OCI-LY1 (cell line): Measurements from ENCODE around the gene VGLL4.

Source experiments
- H2AFZ ChIP-seq: fragments of 200-600 bp; sonication (generic), shearing (Covaris generic); 2 replicates; pipeline ENCODE4 v1.6.0; 2014; ENCODE audit warnings: antibody characterized with exemption, mild to moderate bottlenecking, low read length
- H3F3A ChIP-seq: fragments of 200-600 bp; sonication (generic), shearing (Covaris generic); 2 replicates; pipeline ENCODE4 v1.6.0; 2014; ENCODE audit warnings: mild to moderate bottlenecking, antibody characterized with exemption, low read length, moderate library complexity; ENCODE audit not compliant: insufficient read depth
- H3K27ac ChIP-seq: fragments of 200-600 bp; sonication (generic); 2 replicates; pipeline ENCODE4 v1.5.1; 2014; ENCODE audit warnings: low read length, mixed run types, mild to moderate bottlenecking, low read depth; ENCODE audit not compliant: poor library complexity, severe bottlenecking
- H3K27me3 ChIP-seq: fragments of 200-600 bp; sonication (generic); 2 replicates; pipeline ENCODE4 v1.6.0; 2014; ENCODE audit warnings: antibody characterized with exemption, mild to moderate bottlenecking, low read length, moderate library complexity; ENCODE audit not compliant: insufficient read depth
- H3K36me3 ChIP-seq: fragments of 200-600 bp; sonication (generic); 2 replicates; pipeline ENCODE4 v1.6.1; 2014; ENCODE audit warnings: mild to moderate bottlenecking, antibody characterized with exemption, low read length, moderate library complexity, mixed read lengths; ENCODE audit not compliant: insufficient read depth
- H3K4me1 ChIP-seq: fragments of 200-600 bp; sonication (generic); 2 replicates; pipeline ENCODE4 v1.5.1; 2014; ENCODE audit warnings: mild to moderate bottlenecking, low read length, moderate library complexity; ENCODE audit not compliant: insufficient read depth, severe bottlenecking
- H3K4me2 ChIP-seq: fragments of 200-600 bp; sonication (generic), shearing (Covaris generic); 2 replicates; pipeline ENCODE4 v1.6.1; 2014; ENCODE audit warnings: low read length
- H3K4me3 ChIP-seq: fragments of 200-600 bp; sonication (generic); 2 replicates; pipeline ENCODE4 v1.5.1; 2014; ENCODE audit warnings: low read length, low read depth, mild to moderate bottlenecking, mixed read lengths; ENCODE audit not compliant: poor library complexity, severe bottlenecking
- H3K79me2 ChIP-seq: fragments of 200-600 bp; shearing (Covaris generic); 2 replicates; pipeline ENCODE4 v1.6.1; 2016; ENCODE audit warnings: mixed run types, low read length, mixed read lengths; ENCODE audit not compliant: insufficient read depth
- H3K9ac ChIP-seq: fragments of 200-600 bp; sonication (generic), shearing (Covaris generic); 2 replicates; pipeline ENCODE4 v1.6.1; 2014; ENCODE audit warnings: mild to moderate bottlenecking, low read length, mixed read lengths
- H3K9me2 ChIP-seq: fragments of 200-600 bp; sonication (generic), shearing (Covaris generic); 2 replicates; pipeline ENCODE4 v1.6.1; 2014; ENCODE audit warnings: low read depth, mild to moderate bottlenecking, low read length, mixed read lengths
- H3K9me3 ChIP-seq: fragments of 200-600 bp; shearing (Covaris generic); 2 replicates; pipeline ENCODE4 v1.6.1; 2014; ENCODE audit warnings: low read length, mixed read lengths
- H4K20me1 ChIP-seq: fragments of 200-600 bp; sonication (generic), shearing (Covaris generic); 2 replicates; pipeline ENCODE4 v1.6.0; 2016; ENCODE audit warnings: mild to moderate bottlenecking, low read length; ENCODE audit not compliant: insufficient read depth
- EZH2 ChIP-seq: fragments of 200-600 bp; sonication (generic), shearing (Covaris generic); IDR thresholded peaks from 2 replicates; pipeline ENCODE4 v1.8.0; 2017; ENCODE audit warnings: borderline replicate concordance, mixed run types, mild to moderate bottlenecking, antibody characterized with exemption, low read length, moderate library complexity, mixed read lengths
- TF ChIP-seq, protein P1 (sequence below): fragments of 200-600 bp; sonication (generic), shearing (Covaris generic); IDR thresholded peaks from 2 replicates; pipeline ENCODE4 v1.5.1; 2017; ENCODE audit warnings: mild to moderate bottlenecking, antibody characterized with exemption, low read length, moderate library complexity, mixed read lengths

VGLL4 gene

DNA sequence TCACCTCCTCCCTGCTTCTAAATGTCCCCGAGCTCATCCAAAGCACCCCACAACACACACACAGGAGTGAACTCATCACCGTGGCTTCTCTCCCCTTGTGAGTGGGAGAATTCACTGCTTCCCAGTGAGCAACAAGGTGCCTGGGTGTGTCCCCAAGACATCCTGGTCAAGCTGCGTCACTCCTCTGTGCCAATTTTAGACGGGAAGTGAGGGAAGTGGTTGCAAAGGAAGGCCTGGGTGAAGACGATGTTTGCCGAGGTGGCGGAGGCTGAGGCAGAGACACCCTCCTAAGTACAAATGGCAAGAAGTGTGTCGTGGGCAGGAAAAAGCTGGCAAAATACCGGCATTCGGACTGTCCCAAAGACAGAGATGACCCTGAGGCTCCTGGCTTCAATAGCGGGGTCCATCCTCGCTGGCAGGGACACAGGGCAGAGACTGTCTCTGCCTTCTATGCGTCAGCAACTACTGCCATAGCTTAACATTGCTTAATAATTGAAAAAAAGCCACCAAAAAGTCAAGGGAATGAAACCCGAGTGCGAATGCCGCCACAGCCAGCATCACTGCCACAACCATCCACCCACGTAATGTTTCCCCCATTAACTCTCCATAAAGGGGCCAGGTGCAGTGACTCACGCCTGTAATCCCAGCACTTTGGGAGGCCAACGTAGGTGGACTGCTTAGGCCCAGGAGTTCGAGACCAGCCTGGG is 72.8 kb downstream of the VGLL4 start:
- H3K4me3 ChIP-seq = no peak overlapping the region
- H3K4me1 ChIP-seq = peaks cover 3% of the 10 kb centered on the region
- no peak overlapping the region for H3K9ac ChIP-seq
- no peaks in the 10 kb centered on the region for H3F3A ChIP-seq
- H3K9me3 ChIP-seq = no peaks in the 10 kb centered on the region
- H3K27ac ChIP-seq = no peak overlapping the region
- no peaks in the 10 kb centered on the region for H3K27me3 ChIP-seq
- no peak overlapping the region for H3K4me2 ChIP-seq
- no peak for TF ChIP-seq EZH2
- TF ChIP-seq, protein P1, sequence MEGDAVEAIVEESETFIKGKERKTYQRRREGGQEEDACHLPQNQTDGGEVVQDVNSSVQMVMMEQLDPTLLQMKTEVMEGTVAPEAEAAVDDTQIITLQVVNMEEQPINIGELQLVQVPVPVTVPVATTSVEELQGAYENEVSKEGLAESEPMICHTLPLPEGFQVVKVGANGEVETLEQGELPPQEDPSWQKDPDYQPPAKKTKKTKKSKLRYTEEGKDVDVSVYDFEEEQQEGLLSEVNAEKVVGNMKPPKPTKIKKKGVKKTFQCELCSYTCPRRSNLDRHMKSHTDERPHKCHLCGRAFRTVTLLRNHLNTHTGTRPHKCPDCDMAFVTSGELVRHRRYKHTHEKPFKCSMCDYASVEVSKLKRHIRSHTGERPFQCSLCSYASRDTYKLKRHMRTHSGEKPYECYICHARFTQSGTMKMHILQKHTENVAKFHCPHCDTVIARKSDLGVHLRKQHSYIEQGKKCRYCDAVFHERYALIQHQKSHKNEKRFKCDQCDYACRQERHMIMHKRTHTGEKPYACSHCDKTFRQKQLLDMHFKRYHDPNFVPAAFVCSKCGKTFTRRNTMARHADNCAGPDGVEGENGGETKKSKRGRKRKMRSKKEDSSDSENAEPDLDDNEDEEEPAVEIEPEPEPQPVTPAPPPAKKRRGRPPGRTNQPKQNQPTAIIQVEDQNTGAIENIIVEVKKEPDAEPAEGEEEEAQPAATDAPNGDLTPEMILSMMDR = no peak
- H2AFZ ChIP-seq = no peak overlapping the region
- peaks cover 64% of the 10 kb centered on the region; the same call in 1 of the 2 replicates for H3K36me3 ChIP-seq
- H3K9me2 ChIP-seq = no peaks in the 10 kb centered on the region
- H3K79me2 ChIP-seq = peaks cover 3% of the 10 kb centered on the region; the same call in 1 of the 2 replicates
- no peaks in the 10 kb centered on the region for H4K20me1 ChIP-seq

DNA sequence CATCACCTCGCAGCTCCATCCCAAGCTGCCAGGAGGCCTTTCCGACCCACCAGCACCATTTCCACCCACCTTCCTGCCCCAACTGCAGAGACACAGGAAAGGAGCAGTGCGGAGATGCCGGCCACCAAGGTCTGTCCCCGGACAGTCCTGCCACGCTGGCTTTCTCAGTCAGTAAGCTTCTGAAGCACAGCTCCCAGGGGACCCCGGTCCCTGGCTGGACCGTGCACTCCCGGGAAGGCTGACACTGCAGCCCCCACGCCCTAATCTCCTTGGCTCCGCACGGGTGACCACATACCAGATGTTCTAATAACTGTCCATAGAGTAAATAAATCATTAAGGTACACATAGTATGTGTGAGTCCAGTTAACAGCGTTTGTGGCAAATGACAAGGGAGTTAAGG is 73.5 kb downstream of the VGLL4 start:
- TF ChIP-seq, protein P1 = no peak
- no peak for TF ChIP-seq EZH2
- Histone ChIP-seq H2AFZ (no peak overlapping the region), H4K20me1 (no peaks in the 10 kb centered on the region), H3K79me2 (no peaks in the 10 kb centered on the region; the same call in 1 of the 2 replicates), H3K9ac (no peak overlapping the region), H3K27me3 (no peaks in the 10 kb centered on the region), H3K4me2 (no peak overlapping the region), H3K27ac (no peak overlapping the region), H3K4me1 (no peaks in the 10 kb centered on the region), H3K4me3 (no peak overlapping the region), H3K36me3 (peaks cover 68% of the 10 kb centered on the region; the same call in 1 of the 2 replicates), H3K9me2 (no peaks in the 10 kb centered on the region), H3K9me3 (no peaks in the 10 kb centered on the region), H3F3A (no peaks in the 10 kb centered on the region)

DNA sequence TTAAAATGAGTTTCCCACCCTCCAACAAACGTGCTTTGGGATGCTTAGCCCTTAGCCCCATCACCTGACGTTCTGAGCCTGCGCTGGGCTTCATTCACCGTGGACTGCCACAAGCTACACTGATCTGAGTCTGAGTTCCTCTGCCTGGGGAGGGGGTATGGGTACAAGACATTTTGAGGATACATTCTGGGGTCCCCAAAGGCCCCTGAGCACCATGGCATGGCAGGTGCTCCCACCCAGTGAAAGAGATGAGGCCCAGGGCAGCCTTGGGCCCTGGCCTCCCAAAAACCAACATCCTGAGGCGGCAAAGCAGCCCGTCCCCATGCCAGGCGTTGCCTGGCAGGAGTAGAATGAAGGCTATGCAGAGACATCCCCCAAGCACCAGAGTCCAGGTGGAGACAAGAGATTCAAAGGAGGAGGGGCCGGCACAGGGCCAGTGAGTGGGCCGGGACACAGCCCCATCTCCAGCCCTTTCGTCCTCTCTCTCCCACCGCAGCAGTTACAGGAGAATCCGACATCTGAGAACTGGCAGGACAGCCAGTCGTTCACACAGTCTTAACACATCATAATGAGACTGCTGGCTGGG is 74.5 kb downstream of the VGLL4 start:
- Histone ChIP-seq H3K27ac (no peak overlapping the region), H3K27me3 (no peaks in the 10 kb centered on the region), H3K4me2 (no peak overlapping the region), H3K9ac (no peak overlapping the region), H3K4me3 (no peak overlapping the region), H2AFZ (no peak overlapping the region), H3K79me2 (no peaks in the 10 kb centered on the region; the same call in 1 of the 2 replicates), H3K9me3 (no peaks in the 10 kb centered on the region), H4K20me1 (no peaks in the 10 kb centered on the region), H3K9me2 (no peaks in the 10 kb centered on the region), H3F3A (no peaks in the 10 kb centered on the region), H3K4me1 (no peaks in the 10 kb centered on the region), H3K36me3 (peaks cover 65% of the 10 kb centered on the region; the same call in 1 of the 2 replicates)
- TF ChIP-seq, protein P1 = no peak
- TF ChIP-seq EZH2 = no peak
